Measurements from ENCODE around the gene SERPINB2.

GRCh38 chr18:63889626-63890025 lies 2.1 kb downstream of the SERPINB2 start:
- TF ChIP-seq CTCF (IDR thresholded peaks at IDR 0.05) = no peak
- TF ChIP-seq ZFX (IDR thresholded peaks at IDR 0.05; ENCODE audit: borderline replicate concordance) = no peak

Measured in 22Rv1 (cell line).